ENCODE results near the gene MIDN. TPM values are rescaled to one million over a fixed set of nuclear protein-coding genes. Genes with fewer than 3 reads are reported as not detected.
"Not testable (repeated sequence)": the region's sequence is repeated elsewhere in the genome, so short reads cannot be mapped to it uniquely, and the experiment has no call there.

Gene MIDN
- polyA plus RNA-seq (24.8 and 28.3 TPM in 2 replicates), polyA minus RNA-seq (56.4 and 57.9 TPM in 2 replicates)

GRCh38 chr19:1248139-1248785, at the start of gene MIDN:
TSS of gene MIDN (plus strand) at chr19:1248583. CDS start at chr19:1250297, 1,714 bp downstream.
- no peak within 1 kb of the TSS for H3K4me2 ChIP-seq (ENCODE audit: low read length)
- H3F3A ChIP-seq (ENCODE audit: insufficient read depth, low read length, poor library complexity, severe bottlenecking) = no peaks in the 10 kb centered on the region
- H3K79me2 ChIP-seq (replicated peaks; ENCODE audit: insufficient read depth, low read length) = peaks cover 36% of the 10 kb centered on the region
- peak within 1 kb of the TSS; percentile 93 for H3K27ac ChIP-seq (ENCODE audit: low read length)
- H3K9me3 ChIP-seq (ENCODE audit: low read length) = no peaks in the 10 kb centered on the region
- H3K9me2 ChIP-seq (ENCODE audit: insufficient read depth, low read length) = no peaks in the 10 kb centered on the region
- H4K20me1 ChIP-seq (ENCODE audit: insufficient read depth) = no peaks in the 10 kb centered on the region
- no peaks in the 10 kb centered on the region for H3K36me3 ChIP-seq (ENCODE audit: insufficient read depth, low read length)
- H3K27me3 ChIP-seq (ENCODE audit: insufficient read depth, low read depth, low read length) = no peaks in the 10 kb centered on the region
- TF ChIP-seq TAF1 (IDR thresholded peaks at IDR 0.05; ENCODE audit: low read depth) = peak; percentile 14
- TF ChIP-seq EP300 (conservative IDR thresholded peaks at IDR 0.05; ENCODE audit: poor library complexity, severe bottlenecking) = no peak
- TF ChIP-seq POLR2AphosphoS5 (IDR thresholded peaks at IDR 0.05) = no peak
- TF ChIP-seq SMC3 (conservative IDR thresholded peaks at IDR 0.05; ENCODE audit: poor library complexity) = no peak
- no peak for TF ChIP-seq REST (IDR thresholded peaks at IDR 0.05; ENCODE audit: borderline replicate concordance)
- TF ChIP-seq RAD21 (conservative IDR thresholded peaks at IDR 0.05) = no peak
- no peak for TF ChIP-seq EZH2 (IDR thresholded peaks at IDR 0.05; ENCODE audit: borderline replicate concordance, insufficient read depth, low read length, poor library complexity, severe bottlenecking)
- no peak for TF ChIP-seq MXI1 (conservative IDR thresholded peaks at IDR 0.05; ENCODE audit: poor library complexity, severe bottlenecking)
- TF ChIP-seq CTCF (IDR thresholded peaks at IDR 0.05; ENCODE audit: poor library complexity, severe bottlenecking) = peak; percentile 42
- H2AFZ ChIP-seq (ENCODE audit: low read depth, low read length) = no peak within 1 kb of the TSS
- H3K9ac ChIP-seq (ENCODE audit: low read length) = peak within 1 kb of the TSS; percentile 98
- peak within 1 kb of the TSS; percentile 93 for H3K4me3 ChIP-seq (ENCODE audit: low read length)

GRCh38 chr19:1199531-1199930, 48.9 kb upstream of the MIDN start:
- H3K4me3 ChIP-seq (ENCODE audit: low read length) = no peak overlapping the region
- no peaks in the 10 kb centered on the region for H3F3A ChIP-seq (ENCODE audit: insufficient read depth, low read length, poor library complexity, severe bottlenecking)
- H3K4me2 ChIP-seq (ENCODE audit: low read length) = no peak overlapping the region
- no peak overlapping the region for H2AFZ ChIP-seq (ENCODE audit: low read depth, low read length)
- no peaks in the 10 kb centered on the region for H3K9me3 ChIP-seq (ENCODE audit: low read length)
- no peaks in the 10 kb centered on the region for H3K9me2 ChIP-seq (ENCODE audit: insufficient read depth, low read length)
- H3K79me2 ChIP-seq (replicated peaks; ENCODE audit: insufficient read depth, low read length) = no peaks in the 10 kb centered on the region
- no peak overlapping the region for H3K27ac ChIP-seq (ENCODE audit: low read length)
- no peaks in the 10 kb centered on the region for H4K20me1 ChIP-seq (ENCODE audit: insufficient read depth)
- TF ChIP-seq SMC3 (conservative IDR thresholded peaks at IDR 0.05; ENCODE audit: poor library complexity) (no peak), MXI1 (conservative IDR thresholded peaks at IDR 0.05; ENCODE audit: poor library complexity, severe bottlenecking) (no peak), CTCF (IDR thresholded peaks at IDR 0.05; ENCODE audit: poor library complexity, severe bottlenecking) (no peak), TAF1 (IDR thresholded peaks at IDR 0.05; ENCODE audit: low read depth) (no peak), REST (IDR thresholded peaks at IDR 0.05; ENCODE audit: borderline replicate concordance) (no peak), POLR2AphosphoS5 (IDR thresholded peaks at IDR 0.05) (no peak), EZH2 (IDR thresholded peaks at IDR 0.05; ENCODE audit: borderline replicate concordance, insufficient read depth, low read length, poor library complexity, severe bottlenecking) (no peak), RAD21 (conservative IDR thresholded peaks at IDR 0.05) (no peak), EP300 (conservative IDR thresholded peaks at IDR 0.05; ENCODE audit: poor library complexity, severe bottlenecking) (no peak)
- no peak overlapping the region for H3K9ac ChIP-seq (ENCODE audit: low read length)
- no peaks in the 10 kb centered on the region for H3K36me3 ChIP-seq (ENCODE audit: insufficient read depth, low read length)
- H3K27me3 ChIP-seq (ENCODE audit: insufficient read depth, low read depth, low read length) = no peaks in the 10 kb centered on the region

GRCh38 chr19:1200614-1201013, 47.8 kb upstream of the MIDN start:
- not testable (repeated sequence) for H3F3A ChIP-seq (ENCODE audit: insufficient read depth, low read length, poor library complexity, severe bottlenecking); H4K20me1 ChIP-seq (ENCODE audit: insufficient read depth); H2AFZ ChIP-seq (ENCODE audit: low read depth, low read length); H3K9me3 ChIP-seq (ENCODE audit: low read length); H3K36me3 ChIP-seq (ENCODE audit: insufficient read depth, low read length); H3K4me3 ChIP-seq (ENCODE audit: low read length); H3K9ac ChIP-seq (ENCODE audit: low read length); H3K27ac ChIP-seq (ENCODE audit: low read length); H3K4me2 ChIP-seq (ENCODE audit: low read length); H3K9me2 ChIP-seq (ENCODE audit: insufficient read depth, low read length); H3K79me2 ChIP-seq (replicated peaks; ENCODE audit: insufficient read depth, low read length); H3K27me3 ChIP-seq (ENCODE audit: insufficient read depth, low read depth, low read length)
